ENCODE measurements around the gene DLGAP1.

The DLGAP1 gene

GRCh38 chr18:3649135-3649632 is 805.9 kb downstream of the DLGAP1 start:
- no peak for DNase-seq

- DNase-seq = no peak
These were observed 806.5 kb downstream of the DLGAP1 start for GRCh38 chr18:3648641-3649040.

GRCh38 chr18:3648200-3648599 is 806.9 kb downstream of the DLGAP1 start:
- no peak for DNase-seq

- no peak for DNase-seq
These were observed 807.5 kb downstream of the DLGAP1 start for GRCh38 chr18:3647636-3648035.

GRCh38 chr18:3645384-3646156 is 809.5 kb downstream of the DLGAP1 start:
- no peak for DNase-seq

GRCh38 chr18:3634250-3634939 is 820.7 kb downstream of the DLGAP1 start:
- DNase-seq = no peak

GRCh38 chr18:3631887-3632286 is 823.2 kb downstream of the DLGAP1 start:
- no peak for DNase-seq

- no peak for DNase-seq
These were observed 828.1 kb downstream of the DLGAP1 start for GRCh38 chr18:3626929-3627458.

- no peak for DNase-seq
These were observed 829.4 kb downstream of the DLGAP1 start for GRCh38 chr18:3625742-3626091.

GRCh38 chr18:3624935-3625741 is 830.0 kb downstream of the DLGAP1 start:
- no peak for DNase-seq

GRCh38 chr18:3624546-3624934 is 830.6 kb downstream of the DLGAP1 start:
- no peak for DNase-seq

GRCh38 chr18:3623769-3624545 is 831.1 kb downstream of the DLGAP1 start:
- no peak for DNase-seq

GRCh38 chr18:3620146-3621119 is 834.7 kb downstream of the DLGAP1 start:
- DNase-seq = no peak

GRCh38 chr18:3619746-3620145 is 835.4 kb downstream of the DLGAP1 start:
- no peak for DNase-seq

- DNase-seq = no peak
These were observed 835.9 kb downstream of the DLGAP1 start for GRCh38 chr18:3619222-3619621.

- DNase-seq = no peak
These were observed 838.4 kb downstream of the DLGAP1 start for GRCh38 chr18:3616744-3617143.

- no peak for DNase-seq
These were observed 839.0 kb downstream of the DLGAP1 start for GRCh38 chr18:3616142-3616541.

GRCh38 chr18:3615374-3615985 is 839.6 kb downstream of the DLGAP1 start:
- DNase-seq = no peak

GRCh38 chr18:3612315-3612714 is 842.8 kb downstream of the DLGAP1 start:
- no peak for DNase-seq

GRCh38 chr18:3611313-3612090 is 843.6 kb downstream of the DLGAP1 start:
- DNase-seq = no peak

Data from NK-92 treated with Interleukin-12 subunit alpha and Interleukin-12 subunit beta, amount 100 ng/mL, for 24 hours (cell line).